ENCODE measurements around the gene SPATA18. TPM values are rescaled to one million over a fixed set of nuclear protein-coding genes. Genes with fewer than 3 reads are reported as not detected.

SPATA18 gene
- total RNA-seq, 2 experiments from 2014 or later: not detected

DNA sequence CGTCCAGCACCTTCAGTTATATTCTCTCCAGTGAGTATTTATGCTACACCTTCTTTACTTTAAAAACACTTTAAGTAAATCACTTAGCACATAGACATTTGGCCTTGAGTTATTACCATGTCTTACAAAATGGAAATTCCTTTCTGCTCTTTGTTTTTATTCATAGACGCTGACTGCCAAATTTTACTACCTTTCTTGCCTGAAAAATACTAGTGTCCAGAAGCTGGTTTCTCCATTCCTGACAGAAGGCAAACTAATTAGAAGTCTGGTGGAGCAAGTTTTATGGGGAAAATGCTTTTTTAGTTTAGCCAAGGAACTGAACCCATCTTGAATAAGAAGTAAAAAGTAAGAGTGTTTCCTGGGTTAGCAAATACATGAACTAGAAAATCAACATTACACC lies 65.5 kb downstream of the SPATA18 start:
- H3K27me3 Mint-ChIP-seq: no peaks in the 10 kb centered on the region
- POLR2A ChIA-PET: no interaction called here
- H3K27ac Mint-ChIP-seq: no peak overlapping the region
- CTCF ChIA-PET: no interaction called here
- DNase-seq (no peak), ATAC-seq (ENCODE audit: poor library complexity) (no peak)
- no peak overlapping the region for H3K4me3 Mint-ChIP-seq
- Histone ChIP-seq H3K9me3 (ENCODE audit: control insufficient read depth in 1 of 2, insufficient read depth in 1 of 2, low read length in 2 of 2) (peaks cover 0 to 2% of the 10 kb centered on the region in 2 experiments), H3K27ac (ENCODE audit: low read depth in 1 of 2, low read length in 2 of 2) (no peak overlapping the region), H3K4me3 (ENCODE audit: low read length) (no peak overlapping the region), H3K36me3 (ENCODE audit: insufficient read depth, low read length) (no peaks in the 10 kb centered on the region), H3K4me1 (ENCODE audit: insufficient read depth, low read length) (no peaks in the 10 kb centered on the region), H3K27me3 (ENCODE audit: control insufficient read depth in 1 of 2, insufficient read depth in 2 of 2, low read length in 2 of 2) (no peaks in the 10 kb centered on the region)
- intact Hi-C loops (cut with DNase I, micrococcal nuclease): no loop called here
- no peaks in the 10 kb centered on the region for H3K36me3 Mint-ChIP-seq (ENCODE audit: low read depth)
- H3K9me3 Mint-ChIP-seq: no peaks in the 10 kb centered on the region
- TF ChIP-seq, protein P1, sequence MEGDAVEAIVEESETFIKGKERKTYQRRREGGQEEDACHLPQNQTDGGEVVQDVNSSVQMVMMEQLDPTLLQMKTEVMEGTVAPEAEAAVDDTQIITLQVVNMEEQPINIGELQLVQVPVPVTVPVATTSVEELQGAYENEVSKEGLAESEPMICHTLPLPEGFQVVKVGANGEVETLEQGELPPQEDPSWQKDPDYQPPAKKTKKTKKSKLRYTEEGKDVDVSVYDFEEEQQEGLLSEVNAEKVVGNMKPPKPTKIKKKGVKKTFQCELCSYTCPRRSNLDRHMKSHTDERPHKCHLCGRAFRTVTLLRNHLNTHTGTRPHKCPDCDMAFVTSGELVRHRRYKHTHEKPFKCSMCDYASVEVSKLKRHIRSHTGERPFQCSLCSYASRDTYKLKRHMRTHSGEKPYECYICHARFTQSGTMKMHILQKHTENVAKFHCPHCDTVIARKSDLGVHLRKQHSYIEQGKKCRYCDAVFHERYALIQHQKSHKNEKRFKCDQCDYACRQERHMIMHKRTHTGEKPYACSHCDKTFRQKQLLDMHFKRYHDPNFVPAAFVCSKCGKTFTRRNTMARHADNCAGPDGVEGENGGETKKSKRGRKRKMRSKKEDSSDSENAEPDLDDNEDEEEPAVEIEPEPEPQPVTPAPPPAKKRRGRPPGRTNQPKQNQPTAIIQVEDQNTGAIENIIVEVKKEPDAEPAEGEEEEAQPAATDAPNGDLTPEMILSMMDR (IDR thresholded peaks at IDR 0.05): no peak
- no peaks in the 10 kb centered on the region for H3K4me1 Mint-ChIP-seq (ENCODE audit: low read depth)

DNA sequence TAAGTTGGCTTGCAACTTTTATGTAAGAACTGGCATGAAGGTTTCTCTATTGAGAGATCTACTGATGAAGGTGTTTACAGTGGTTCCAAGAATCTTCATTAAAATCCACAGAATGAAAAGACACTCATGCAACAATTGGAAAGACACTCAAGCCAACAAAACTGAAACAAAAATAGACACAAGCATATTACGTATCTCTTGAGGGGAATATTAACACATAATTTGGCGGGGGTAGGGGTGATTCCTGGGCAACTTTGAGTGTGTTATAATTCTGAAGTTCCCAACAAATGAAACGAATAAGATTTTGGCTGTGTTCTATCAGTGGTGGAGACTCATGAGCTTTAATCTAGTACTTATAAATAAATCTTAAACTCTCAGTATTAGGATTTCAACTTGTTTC lies 75.1 kb downstream of the SPATA18 start:
- no peaks in the 10 kb centered on the region for H3K27me3 ChIP-seq (ENCODE audit: control insufficient read depth in 1 of 2, insufficient read depth in 2 of 2, low read length in 2 of 2)

DNA sequence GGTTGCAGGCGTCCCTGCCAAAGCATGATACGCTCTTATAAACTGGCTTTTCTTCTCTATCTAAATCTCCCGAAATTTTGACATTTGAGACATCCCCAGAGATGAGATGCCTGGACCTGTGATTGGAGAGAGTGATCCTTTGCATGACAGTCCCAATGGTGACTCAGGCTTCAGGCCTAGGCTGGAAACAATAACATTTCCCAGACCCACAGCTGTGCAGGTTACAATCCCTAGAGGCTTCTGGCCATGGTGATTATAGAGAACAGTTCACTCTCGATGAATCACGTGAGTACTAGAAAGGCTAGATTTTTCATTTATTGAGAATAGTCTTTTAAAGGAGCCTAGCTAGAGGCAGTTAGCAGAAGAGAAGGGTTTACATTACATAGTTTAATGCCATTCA lies 75.9 kb downstream of the SPATA18 start:
- TF ChIP-seq, protein P1 (IDR thresholded peaks at IDR 0.05): no peak
- Mint-ChIP-seq H3K4me1 (ENCODE audit: low read depth) (no peaks in the 10 kb centered on the region), H3K4me3 (no peak overlapping the region), H3K36me3 (ENCODE audit: low read depth) (no peaks in the 10 kb centered on the region), H3K9me3 (no peaks in the 10 kb centered on the region), H3K27ac (no peak overlapping the region), H3K27me3 (no peaks in the 10 kb centered on the region)
- Histone ChIP-seq H3K36me3 (ENCODE audit: insufficient read depth, low read length) (no peaks in the 10 kb centered on the region), H3K27me3 (ENCODE audit: control insufficient read depth in 1 of 2, insufficient read depth in 2 of 2, low read length in 2 of 2) (no peaks in the 10 kb centered on the region), H3K4me3 (ENCODE audit: low read length) (no peak overlapping the region), H3K9me3 (ENCODE audit: control insufficient read depth in 1 of 2, insufficient read depth in 1 of 2, low read length in 2 of 2) (peaks cover 0 to 7% of the 10 kb centered on the region in 2 experiments), H3K4me1 (ENCODE audit: insufficient read depth, low read length) (no peaks in the 10 kb centered on the region), H3K27ac (ENCODE audit: low read depth in 1 of 2, low read length in 2 of 2) (no peak overlapping the region)
- ATAC-seq (ENCODE audit: poor library complexity) (no peak), DNase-seq (no peak)
- intact Hi-C loops (cut with DNase I, micrococcal nuclease): no loop called here
- ChIA-PET POLR2A (no interaction called here), CTCF (no interaction called here)

More for the DNA sequence above, 75.1 kb downstream of the SPATA18 start:
- no peak overlapping the region for H3K27ac Mint-ChIP-seq
- Histone ChIP-seq H3K36me3 (ENCODE audit: insufficient read depth, low read length) (no peaks in the 10 kb centered on the region), H3K9me3 (ENCODE audit: control insufficient read depth in 1 of 2, insufficient read depth in 1 of 2, low read length in 2 of 2) (peaks cover 0 to 7% of the 10 kb centered on the region in 2 experiments), H3K4me3 (ENCODE audit: low read length) (no peak overlapping the region), H3K4me1 (ENCODE audit: insufficient read depth, low read length) (no peaks in the 10 kb centered on the region), H3K27ac (ENCODE audit: low read depth in 1 of 2, low read length in 2 of 2) (no peak overlapping the region)
- intact Hi-C loops (cut with DNase I, micrococcal nuclease): no loop called here
- no peak for ATAC-seq (ENCODE audit: poor library complexity)
- no peak overlapping the region for H3K4me3 Mint-ChIP-seq
- no peak for DNase-seq
- CTCF ChIA-PET: no interaction called here
- H3K36me3 Mint-ChIP-seq (ENCODE audit: low read depth): no peaks in the 10 kb centered on the region
- POLR2A ChIA-PET: no interaction called here
- no peaks in the 10 kb centered on the region for H3K9me3 Mint-ChIP-seq
- no peaks in the 10 kb centered on the region for H3K27me3 Mint-ChIP-seq
- H3K4me1 Mint-ChIP-seq (ENCODE audit: low read depth): no peaks in the 10 kb centered on the region
- TF ChIP-seq, protein P1 (IDR thresholded peaks at IDR 0.05): no peak

Data from CD4-positive, alpha-beta T cell (primary cell).